Testis (tissue), 2 donors: Measurements from ENCODE around the gene L3MBTL4.

Source experiments
- CTCF ChIP-seq, 3 experiments: fragments of 450-650 bp in 2 of 3; fragments of 200-600 bp in 1 of 3; sonication (generic) in 1 of 3; IDR thresholded peaks; one replicate each; pipeline ENCODE4 v1.5.1; 2016 to 2019; ENCODE audit warnings: antibody characterized with exemption in 3 of 3, mild to moderate bottlenecking in 2 of 3, moderate library complexity in 1 of 3
- POLR2A ChIP-seq: fragments of 450-650 bp; IDR thresholded peaks from one replicate; pipeline ENCODE4 v1.6.1; 2017; ENCODE audit warnings: antibody characterized with exemption, mild to moderate bottlenecking, moderate library complexity

GRCh38 chr18:6044319-6044718 lies 370.4 kb downstream of the L3MBTL4 start:
- no peak for TF ChIP-seq CTCF (IDR thresholded peaks at IDR 0.05)
- no peak for TF ChIP-seq POLR2A
